ENCODE measurements around the gene PSMC3. TPM values are rescaled to one million over a fixed set of nuclear protein-coding genes. Genes with fewer than 3 reads are reported as not detected.

PSMC3 gene
- total and polyA plus RNA-seq, 9 of the 15 experiments (the other 6 are each of a cell fraction or from before 2014, with no cell fraction given) = 44.3 to 324 (median 240) TPM

- TF ChIP-seq RBM14 (IDR thresholded peaks at IDR 0.05; ENCODE audit: borderline replicate concordance, insufficient read depth, low read depth, low read length) = no peak
- TF ChIP-seq ZNF699 (CRISPR knock-in tag; IDR thresholded peaks at IDR 0.05; ENCODE audit: insufficient replicate concordance) = no peak
- TF ChIP-seq XRCC3 (IDR thresholded peaks at IDR 0.05) = no peak
- TF ChIP-seq MNT (conservative IDR thresholded peaks at IDR 0.05) = no peak
- TF ChIP-seq SMC3 (conservative IDR thresholded peaks at IDR 0.05; ENCODE audit: insufficient read depth, low read depth, low read length) = no peak
- TF ChIP-seq, protein P1, sequence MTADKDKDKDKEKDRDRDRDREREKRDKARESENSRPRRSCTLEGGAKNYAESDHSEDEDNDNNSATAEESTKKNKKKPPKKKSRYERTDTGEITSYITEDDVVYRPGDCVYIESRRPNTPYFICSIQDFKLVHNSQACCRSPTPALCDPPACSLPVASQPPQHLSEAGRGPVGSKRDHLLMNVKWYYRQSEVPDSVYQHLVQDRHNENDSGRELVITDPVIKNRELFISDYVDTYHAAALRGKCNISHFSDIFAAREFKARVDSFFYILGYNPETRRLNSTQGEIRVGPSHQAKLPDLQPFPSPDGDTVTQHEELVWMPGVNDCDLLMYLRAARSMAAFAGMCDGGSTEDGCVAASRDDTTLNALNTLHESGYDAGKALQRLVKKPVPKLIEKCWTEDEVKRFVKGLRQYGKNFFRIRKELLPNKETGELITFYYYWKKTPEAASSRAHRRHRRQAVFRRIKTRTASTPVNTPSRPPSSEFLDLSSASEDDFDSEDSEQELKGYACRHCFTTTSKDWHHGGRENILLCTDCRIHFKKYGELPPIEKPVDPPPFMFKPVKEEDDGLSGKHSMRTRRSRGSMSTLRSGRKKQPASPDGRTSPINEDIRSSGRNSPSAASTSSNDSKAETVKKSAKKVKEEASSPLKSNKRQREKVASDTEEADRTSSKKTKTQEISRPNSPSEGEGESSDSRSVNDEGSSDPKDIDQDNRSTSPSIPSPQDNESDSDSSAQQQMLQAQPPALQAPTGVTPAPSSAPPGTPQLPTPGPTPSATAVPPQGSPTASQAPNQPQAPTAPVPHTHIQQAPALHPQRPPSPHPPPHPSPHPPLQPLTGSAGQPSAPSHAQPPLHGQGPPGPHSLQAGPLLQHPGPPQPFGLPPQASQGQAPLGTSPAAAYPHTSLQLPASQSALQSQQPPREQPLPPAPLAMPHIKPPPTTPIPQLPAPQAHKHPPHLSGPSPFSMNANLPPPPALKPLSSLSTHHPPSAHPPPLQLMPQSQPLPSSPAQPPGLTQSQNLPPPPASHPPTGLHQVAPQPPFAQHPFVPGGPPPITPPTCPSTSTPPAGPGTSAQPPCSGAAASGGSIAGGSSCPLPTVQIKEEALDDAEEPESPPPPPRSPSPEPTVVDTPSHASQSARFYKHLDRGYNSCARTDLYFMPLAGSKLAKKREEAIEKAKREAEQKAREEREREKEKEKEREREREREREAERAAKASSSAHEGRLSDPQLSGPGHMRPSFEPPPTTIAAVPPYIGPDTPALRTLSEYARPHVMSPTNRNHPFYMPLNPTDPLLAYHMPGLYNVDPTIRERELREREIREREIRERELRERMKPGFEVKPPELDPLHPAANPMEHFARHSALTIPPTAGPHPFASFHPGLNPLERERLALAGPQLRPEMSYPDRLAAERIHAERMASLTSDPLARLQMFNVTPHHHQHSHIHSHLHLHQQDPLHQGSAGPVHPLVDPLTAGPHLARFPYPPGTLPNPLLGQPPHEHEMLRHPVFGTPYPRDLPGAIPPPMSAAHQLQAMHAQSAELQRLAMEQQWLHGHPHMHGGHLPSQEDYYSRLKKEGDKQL (CRISPR knock-in tag; IDR thresholded peaks at IDR 0.05; ENCODE audit: borderline replicate concordance) = no peak
- TF ChIP-seq, protein P2, sequence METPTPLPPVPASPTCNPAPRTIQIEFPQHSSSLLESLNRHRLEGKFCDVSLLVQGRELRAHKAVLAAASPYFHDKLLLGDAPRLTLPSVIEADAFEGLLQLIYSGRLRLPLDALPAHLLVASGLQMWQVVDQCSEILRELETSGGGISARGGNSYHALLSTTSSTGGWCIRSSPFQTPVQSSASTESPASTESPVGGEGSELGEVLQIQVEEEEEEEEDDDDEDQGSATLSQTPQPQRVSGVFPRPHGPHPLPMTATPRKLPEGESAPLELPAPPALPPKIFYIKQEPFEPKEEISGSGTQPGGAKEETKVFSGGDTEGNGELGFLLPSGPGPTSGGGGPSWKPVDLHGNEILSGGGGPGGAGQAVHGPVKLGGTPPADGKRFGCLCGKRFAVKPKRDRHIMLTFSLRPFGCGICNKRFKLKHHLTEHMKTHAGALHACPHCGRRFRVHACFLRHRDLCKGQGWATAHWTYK (CRISPR knock-in tag; IDR thresholded peaks at IDR 0.05) = 0 out of 2 replicates have a peak, but pooled peaks have one; percentile 19
- TF ChIP-seq, protein P3, sequence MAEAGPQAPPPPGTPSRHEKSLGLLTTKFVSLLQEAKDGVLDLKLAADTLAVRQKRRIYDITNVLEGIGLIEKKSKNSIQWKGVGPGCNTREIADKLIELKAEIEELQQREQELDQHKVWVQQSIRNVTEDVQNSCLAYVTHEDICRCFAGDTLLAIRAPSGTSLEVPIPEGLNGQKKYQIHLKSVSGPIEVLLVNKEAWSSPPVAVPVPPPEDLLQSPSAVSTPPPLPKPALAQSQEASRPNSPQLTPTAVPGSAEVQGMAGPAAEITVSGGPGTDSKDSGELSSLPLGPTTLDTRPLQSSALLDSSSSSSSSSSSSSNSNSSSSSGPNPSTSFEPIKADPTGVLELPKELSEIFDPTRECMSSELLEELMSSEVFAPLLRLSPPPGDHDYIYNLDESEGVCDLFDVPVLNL (CRISPR knock-in tag; IDR thresholded peaks at IDR 0.05; ENCODE audit: low read depth) = no peak
- TF ChIP-seq ZC3H4 (CRISPR knock-in tag; IDR thresholded peaks at IDR 0.05; ENCODE audit: borderline replicate concordance) = no peak
- no peak for TF ChIP-seq YBX1 (IDR thresholded peaks at IDR 0.05)
- no peak for TF ChIP-seq TSHZ1 (CRISPR knock-in tag; IDR thresholded peaks at IDR 0.05)
- 0 out of 2 replicates have a peak, but pooled peaks have one; percentile 15 for TF ChIP-seq MTA3 (IDR thresholded peaks at IDR 0.05; ENCODE audit: borderline replicate concordance)
Measured at GRCh38 chr11:47393163-47394049, 32.8 kb downstream of the PSMC3 start (continued).
